Activated naive CD4-positive, alpha-beta T cell treated with anti-CD3 and anti-CD28 coated beads, Interleukin-2, amount 10 ng/mL, durations not matched to agents 5 hours and 36 hours (primary cell): ENCODE measurements around the gene MYO16. TPM values are rescaled to one million over a fixed set of nuclear protein-coding genes. Genes with fewer than 3 reads are reported as not detected.

Source experiments
- total RNA-seq, 2 experiments: library from RNA; stranded (reverse); gene quantifications; one replicate each; pipeline ENCODE4 v1.2.3, GENCODE V29; 2021

MYO16 gene
- not detected for total RNA-seq

DNA sequence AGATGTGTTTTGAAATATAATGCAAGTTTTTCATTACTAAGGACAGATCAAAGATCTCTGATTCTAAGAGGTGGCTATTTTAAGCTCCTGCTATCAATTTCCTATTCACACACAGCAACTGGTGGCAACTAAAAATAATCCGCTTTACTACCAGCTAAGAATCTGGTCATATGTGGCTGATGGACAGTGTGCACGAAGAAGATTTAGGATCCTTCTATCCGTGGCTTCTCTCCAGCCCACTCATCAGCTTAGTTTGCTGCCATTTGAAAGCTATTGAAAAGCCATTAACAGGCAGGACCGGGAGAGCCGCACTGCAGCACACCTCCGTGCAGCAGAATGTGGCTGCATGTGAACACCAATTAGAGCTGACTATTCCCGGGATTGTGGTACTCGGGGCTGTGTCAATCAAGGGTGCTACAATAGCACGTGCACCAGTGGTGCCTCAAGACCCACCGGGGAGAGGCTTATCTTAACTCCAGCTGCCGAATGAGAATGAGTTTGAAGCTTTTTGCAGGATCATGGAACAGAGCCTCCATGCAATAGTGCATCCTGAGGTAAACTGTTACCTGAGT lies at the start of gene MYO16:
MYO16 (plus strand) TSS at position 431 of the 572 bp plus-strand sequence. CDS start 234 bp downstream, outside the sequence.

